Activated CD4-positive, CD25-positive, alpha-beta regulatory T cell treated with anti-CD3 and anti-CD28 coated beads, Interleukin-2, amount 50 U/mL, for 24 hours (primary cell): ENCODE measurements around the gene CTDNEP1.
A peak's percentile ranks its signal among the peaks of the same experiment; 100 is the strongest.
"Not testable (repeated sequence)": the region's sequence is repeated elsewhere in the genome, so short reads cannot be mapped to it uniquely, and the experiment has no call there.

Experiments
- ATAC-seq, 2 donors: fragments of 150-1000 bp; cut with Tn5 transposase; one replicate each; pipeline ENCODE4 v1.10.0; 2021; ENCODE audit warnings: mild to moderate bottlenecking in 1 of 2, moderate library complexity in 1 of 2

CTDNEP1 gene

DNA sequence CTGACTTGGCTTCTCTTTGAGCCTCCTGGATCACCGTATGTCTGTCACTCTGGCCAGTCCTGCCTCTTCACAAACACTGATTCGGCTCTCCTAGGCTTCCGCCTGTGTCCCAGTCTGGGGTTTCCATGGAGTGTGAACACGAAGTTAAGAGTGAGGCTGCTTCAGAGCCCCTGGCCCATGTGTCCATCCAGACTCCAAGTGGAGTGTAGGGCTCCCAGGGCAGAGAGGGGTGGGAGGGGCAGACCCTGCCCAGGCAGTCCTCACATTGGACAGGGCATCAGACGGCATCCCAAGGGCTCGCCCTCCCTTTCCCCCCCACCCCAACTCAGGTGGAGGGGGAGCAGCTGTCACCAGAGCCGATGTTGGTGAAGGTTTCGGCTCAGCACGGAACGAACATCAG, 7.7 kb downstream of the CTDNEP1 start:
- ATAC-seq = not testable (repeated sequence)

DNA sequence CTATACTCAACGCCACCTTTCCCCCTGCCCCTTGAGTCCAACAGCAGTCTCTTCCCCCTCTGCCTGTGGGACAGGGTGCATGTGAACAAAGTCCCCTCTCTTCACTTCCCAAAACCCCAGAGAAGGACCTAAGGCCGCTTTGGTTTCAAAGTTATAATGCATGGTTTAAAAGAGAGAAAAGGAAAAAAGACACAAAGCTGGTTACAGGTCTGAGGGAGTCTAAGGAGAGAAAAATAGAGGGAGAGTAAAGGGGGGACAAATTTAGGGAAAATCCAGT, 8.1 kb downstream of the CTDNEP1 start:
- ATAC-seq = no peak

DNA sequence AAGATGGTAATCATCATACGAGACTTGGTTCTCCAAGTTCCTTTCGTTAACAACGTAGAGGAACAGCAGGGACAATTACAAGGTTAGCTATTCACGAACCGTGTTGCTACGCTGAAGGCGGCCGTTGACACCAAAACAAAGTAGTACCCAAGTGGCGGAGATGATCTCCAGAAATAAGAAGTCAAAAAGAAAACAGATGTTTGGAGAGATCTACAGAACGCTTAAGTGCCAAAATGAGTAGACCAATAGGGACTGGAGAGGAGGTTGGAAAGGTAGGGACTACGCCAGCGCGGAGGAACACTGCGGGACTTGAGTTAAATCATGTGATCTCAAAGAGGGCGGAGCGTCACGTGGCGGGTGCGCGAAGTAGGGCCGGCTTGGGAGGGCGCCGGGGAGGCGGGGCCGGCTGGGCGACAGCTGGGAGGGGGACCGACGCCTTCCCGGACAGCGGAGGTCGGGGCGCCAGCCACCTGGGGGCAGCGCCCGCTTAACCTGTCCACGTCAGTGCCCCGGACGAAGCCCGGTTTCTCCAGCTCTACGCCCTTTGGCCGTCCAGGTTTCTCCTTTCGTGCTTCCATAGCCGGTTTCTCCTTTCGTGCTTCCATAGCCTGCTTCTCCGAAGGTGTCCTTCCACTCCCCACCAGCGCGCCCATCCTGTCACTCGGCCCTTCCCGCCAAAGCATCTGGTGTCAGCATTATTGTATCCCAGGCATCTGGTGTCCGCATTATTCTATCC, 8.6 kb downstream of the CTDNEP1 start:
- ATAC-seq = peak; percentile 18 to 33

DNA sequence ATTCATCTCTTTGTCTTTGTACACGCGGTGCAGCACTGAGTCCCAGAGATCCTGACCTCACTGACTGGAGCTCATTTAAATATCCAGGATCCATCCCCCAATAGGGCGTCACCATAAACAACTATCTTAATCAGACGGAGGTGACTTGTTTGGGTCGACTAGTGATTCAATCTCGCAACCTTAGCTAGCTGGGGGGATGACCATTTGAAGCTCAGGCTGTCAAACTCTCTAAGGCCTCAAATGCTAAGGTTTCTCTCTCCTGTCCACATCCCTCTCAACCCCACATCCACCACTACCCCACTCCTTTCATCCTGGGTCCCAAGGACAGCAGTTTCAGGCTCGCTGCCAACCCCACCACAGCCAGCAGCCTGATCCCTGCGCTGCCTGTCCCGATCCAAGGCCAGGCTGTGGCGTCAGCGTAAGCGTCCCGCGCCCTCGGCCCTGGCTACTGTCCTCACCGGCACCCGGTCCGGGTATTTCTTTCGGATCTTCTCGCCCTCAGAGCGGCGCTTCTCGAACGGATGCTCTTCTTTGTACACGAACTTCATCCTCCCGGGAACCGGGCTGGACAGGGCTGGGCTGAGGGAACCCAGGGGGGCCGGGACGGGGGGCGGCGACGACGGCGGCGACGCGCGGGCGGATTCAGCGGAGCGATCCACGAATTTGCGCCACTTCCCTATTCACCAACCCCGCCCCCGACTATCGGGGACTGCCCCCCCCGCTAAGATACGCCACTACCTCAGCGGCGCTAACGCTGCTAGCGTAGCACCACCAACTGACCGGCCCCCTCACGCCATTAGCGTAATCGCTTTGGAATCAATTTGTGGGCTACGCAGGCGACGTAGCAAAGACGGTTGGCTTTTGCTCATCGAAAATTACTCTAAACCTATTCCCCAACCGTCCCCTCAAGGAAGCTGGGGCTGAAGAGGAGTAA, 9.5 kb downstream of the CTDNEP1 start, which contains the start of gene GABARAP:
TSS of gene GABARAP (minus strand) at position 667 of the 934 bp plus-strand sequence. CDS start at position 548, 119 bp downstream.
- ATAC-seq = peak; percentile 18 to 21

DNA sequence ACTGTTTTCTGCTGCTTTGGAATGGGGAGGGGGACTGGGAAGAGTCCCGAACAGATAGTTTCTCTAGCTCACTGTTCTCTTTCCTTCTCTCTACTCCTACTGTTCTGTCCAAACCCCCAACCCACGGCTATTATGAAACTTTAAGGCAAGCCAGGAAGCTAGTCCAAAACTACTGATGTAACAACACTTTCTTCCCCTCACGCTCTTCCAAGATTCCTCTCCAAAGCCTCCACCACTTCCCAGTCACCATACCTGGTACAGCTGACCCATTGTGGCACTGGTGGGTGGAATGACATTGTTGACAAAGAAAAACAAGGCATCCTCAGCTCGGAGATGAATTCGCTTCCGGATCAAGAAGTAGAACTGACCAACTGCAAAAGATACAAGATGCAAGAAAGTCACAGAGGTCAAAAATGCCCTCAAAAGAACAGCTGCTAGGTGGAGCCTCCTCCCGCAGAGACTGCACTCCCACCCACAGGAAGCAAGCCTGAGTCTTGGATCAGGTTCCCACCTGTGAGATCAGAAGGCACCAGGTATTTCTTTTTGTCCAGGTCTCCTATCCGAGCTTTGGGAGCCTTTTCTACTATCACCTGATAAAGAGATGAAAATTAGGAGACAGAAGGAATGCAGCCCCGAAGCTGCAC, 10.3 kb downstream of the CTDNEP1 start:
- no peak for ATAC-seq

DNA sequence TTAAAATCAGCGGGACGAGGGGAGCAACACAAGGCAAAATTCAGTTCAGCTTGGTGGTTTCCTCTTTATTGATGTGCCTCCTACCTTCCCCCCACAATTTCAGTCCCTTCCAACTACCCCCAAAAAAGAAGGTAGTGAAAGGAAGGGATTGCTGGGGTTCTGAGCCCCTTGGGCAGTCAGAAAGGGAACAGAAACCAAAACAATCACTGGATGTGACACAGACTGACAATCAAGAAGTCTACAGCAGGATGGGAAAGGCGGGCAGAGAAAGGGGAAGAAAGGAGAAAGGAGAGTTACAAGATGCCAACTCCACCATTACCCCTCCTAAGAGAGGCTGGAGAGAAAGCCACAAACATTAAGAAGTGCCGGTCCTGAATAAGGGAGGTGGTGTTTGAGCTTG, 11.2 kb downstream of the CTDNEP1 start:
- no peak for ATAC-seq

DNA sequence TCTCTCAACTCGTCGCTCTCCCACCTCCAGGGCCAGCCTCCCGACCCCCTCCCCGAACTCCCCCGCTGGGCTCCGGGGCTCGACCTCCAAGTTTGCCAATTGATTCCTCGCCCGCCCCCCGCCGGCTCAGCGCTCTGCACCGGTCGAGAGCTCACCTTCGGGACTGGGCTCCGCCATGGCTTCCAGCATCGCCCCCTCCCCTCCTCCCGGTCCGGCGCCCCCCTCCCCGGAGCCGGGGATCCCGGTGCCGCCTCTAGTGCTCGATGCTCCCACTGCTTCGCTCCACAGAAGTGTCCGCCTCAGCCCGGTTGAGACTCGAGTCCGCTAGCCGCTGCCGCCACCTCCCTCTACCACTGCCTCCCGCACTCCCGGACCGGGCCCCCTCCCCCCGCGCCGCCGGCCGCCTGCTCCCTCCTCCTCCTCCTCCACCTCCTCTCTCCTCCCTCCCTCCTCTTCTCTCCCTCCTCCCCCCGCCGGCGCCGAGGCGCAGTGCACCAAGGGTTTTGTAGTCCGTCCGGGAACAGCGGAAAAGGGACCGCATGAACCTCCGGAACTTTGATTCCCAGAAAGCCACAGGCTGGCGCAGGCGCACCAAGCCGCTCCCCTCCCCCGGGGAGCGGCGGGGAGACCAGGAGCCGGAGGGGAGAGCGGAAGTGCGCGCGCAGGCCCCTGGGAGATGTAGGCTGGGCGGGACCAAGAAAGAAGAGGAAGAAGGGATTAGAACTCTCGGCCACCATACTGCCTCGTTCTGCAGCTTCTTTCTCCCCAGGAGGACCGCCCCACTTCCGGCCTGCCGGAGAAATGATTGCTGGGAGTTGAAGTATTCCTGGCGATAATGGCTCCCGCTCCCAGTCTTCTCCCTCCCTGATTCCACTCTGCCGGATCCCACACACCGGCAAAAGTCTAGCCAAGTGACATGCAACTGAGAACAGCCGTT, 12.2 kb downstream of the CTDNEP1 start, which contains the start of gene PHF23:
TSS of gene PHF23 (minus strand) at position 367 of the 937 bp plus-strand sequence. CDS start at position 189, 178 bp downstream.
- ATAC-seq = peak; percentile 68 to 72

DNA sequence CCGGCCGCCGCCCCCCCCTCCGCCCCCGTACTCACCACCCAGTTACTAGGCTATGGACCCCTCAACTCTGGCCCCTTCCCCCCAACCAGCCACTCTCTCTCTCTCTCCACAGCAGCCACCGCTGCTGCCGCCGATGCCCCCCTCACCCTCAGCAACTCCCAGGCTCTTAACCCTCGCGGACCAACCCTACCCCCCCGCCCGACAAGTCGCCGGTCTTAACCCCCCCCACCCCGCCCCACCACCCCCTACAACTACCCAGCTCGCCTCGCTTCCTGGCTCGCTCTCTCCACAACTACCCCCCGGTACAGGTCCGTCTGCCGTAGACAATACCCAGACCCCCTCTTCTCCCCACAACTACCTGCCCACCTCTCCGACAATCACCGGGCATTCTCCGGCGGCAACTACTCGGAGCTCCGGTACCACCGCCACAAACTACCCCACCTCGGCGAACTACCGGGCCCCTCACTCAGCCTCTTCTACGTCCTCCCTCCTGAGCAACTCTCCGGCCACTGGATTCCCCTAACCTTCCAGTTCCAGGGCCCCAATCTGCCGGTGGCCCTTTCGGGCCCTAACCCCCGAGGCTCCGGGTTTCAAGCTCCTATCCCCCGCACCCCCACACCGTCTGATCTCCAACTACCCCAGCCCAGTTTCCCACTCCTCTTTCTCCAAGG, 13.0 kb downstream of the CTDNEP1 start:
- no peak for ATAC-seq

DNA sequence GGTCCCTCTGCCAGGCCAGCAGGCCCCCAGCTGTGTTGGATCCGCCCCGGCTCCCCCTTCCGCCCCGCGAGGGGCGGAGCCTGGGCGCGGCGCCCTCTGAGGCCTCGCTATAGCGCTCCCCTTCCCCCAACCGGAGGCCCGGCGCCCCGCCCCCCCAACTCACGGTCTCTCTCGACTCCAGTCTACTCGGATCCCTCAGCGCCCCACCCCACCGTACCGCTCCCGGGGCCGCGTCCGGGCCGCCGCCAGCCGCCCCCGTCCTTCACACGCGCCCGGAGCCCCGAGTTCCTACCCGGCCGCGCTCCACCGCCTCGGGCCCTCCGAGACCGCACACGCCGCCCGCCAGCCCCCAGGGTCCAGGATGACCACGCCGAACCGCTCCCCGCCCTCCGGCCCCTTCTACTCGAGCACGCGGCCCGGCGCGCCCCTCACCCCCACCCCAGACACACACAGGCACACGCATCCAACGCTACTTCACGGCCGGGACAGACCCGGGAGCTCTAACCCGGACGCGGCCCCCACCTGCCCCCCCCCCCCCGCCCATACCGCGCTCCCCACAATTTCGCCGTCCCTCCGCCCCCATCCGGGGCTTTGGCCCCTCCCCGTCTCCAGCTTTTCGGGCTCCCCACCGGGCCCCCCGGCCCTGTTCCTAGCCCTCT, 13.6 kb downstream of the CTDNEP1 start:
- peak; percentile 25 to 41 for ATAC-seq

DNA sequence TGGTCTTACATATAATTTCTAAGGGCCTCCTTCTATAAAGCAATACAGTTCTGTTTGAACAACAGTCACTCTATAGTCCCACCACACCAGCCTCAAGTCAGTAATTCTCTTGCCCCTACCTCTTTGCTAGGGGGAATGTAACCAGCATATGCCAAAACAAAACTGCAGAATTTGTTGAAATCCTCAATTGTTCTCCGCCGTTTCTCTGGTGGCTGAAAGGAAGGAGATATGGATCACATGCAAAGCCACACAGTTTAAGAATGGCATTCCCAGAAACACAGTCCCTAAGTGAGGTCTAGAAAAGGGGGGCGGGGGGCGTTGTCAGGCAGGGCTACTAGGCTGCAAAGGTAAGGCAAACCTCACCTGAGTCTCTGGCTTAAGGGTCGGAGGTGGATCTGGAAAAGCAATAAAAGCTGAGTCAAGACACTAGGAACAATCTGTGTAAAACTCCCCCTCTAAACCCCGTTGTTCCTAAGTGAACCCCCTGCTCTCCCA, 14.2 kb downstream of the CTDNEP1 start:
- ATAC-seq = no peak

DNA sequence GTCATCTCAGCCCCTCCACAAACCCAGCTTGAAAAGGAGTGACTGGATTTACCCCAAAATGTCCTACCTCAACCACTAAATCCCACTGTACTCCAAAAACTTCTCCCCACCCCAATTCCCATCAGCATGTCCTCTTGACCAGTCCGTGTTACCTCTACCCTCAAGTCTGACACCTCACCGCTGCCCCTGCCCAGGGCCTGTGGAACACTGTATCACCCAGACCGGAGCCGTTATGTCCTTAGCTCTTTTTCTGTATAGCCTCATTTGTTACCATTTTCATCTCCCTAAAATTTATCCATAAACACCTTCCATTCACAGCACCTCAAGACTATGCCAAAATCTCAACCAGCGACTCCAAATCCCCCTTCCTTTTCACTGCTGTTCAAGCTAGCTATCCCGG, 14.7 kb downstream of the CTDNEP1 start:
- no peak for ATAC-seq

DNA sequence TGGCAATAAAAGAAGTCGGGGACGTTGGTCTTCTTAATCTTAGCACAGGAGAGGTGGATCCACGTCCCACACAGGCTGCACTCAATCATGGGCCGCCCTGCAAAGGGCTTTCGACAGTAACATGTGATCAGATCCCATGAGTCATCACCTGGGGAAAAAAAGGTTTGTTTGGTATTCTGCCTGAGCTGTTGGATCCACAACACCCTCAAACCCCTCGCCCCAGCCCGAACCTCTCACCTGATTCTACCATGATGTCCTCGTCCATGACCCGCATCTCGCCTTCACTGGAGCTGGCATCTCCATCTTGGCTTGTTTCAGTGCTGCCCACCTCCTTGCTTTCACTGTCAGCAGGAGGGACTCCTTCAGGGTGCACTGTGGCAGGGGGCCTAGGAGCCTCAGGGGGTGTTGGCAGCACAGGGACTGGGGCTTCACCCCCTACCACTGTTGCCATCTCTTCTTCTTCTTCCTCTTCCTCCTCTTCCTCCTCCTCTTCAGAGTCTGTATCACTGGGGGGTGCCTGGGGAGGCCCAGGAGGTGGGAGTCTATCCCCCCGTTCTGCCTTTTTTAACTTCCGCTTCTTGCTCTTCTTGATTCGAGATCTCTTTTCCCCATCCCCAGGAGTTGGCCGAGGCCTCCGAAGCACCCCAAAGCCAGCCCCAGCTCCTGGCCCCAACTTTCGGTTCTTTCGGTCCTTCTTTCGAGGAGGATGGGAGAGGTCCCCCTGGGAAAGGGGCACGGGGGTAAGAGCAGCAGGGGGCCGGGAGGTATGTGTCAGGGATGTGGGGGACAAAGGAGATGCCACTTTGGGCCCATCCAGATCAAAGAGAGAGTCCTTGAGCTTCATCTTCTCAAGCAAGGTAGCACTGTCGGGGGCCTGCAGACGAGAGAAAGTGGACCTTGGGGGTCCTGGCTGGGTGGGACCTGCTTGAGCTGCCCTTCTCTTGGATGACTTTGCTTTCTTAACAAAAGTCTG, 15.6 kb downstream of the CTDNEP1 start:
- ATAC-seq = no peak

DNA sequence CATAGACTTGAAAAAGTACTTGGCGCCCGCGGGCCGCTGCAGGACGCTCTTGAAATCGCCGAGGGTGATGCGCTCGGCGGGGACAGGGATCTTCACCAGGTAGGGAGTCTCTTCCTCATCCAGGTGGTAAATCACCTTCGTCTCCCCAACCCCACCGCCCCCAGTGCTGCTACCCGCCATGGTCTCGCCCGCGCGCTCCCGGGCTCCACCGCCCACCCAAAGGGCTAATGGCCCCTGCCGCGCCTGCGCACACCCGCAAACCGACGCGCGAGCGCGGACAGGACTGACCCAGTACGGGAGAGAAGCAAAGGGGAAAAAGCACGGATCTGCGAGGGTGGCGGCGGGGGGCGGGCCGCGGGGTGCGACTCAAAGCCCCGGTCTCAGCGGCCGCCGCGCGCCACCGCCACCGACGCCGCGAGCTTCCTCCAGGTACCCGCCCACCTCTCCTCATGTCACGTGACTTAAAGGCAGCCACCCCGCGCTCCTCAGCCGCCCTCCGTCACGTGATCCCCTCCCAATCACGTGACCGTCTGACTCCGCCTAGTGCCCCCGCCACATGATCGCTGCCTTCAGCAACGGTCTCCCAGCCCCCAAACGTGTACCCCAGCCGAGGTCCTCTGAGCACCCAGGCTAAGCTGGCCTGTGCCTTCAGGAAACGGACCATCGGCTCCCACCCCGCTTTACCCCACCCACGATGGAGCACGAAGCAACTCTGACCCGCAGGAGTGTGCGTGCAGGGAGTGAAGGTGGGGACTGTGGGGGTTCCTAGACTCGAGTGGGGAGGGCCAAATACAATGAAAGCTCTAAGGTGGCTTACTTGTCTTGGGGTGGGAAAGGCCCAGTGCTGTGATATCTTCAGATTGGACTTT, 17.2 kb downstream of the CTDNEP1 start, which contains the start of gene DVL2:
TSS of gene DVL2 (minus strand) at position 435 of the 869 bp plus-strand sequence. CDS start at position 180, 255 bp downstream.
- peak; percentile 52 to 55 for ATAC-seq

DNA sequence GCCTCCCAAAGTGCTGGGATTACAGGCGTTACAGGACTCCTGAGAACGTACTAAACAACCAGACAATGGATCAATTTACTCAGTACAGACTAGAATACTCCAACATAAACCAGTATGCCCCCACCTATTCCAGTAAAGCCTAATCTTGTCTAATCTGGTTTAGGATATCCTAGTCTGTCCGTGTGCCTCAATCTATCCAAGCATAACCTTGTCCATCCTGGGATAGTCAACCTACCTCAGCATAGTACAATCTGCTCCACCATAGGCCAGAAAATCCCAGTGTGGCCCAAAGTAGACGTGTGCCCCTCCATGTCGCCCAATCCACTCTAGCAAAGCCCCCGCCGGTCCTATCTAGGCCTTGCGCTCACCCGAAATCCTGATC, 17.8 kb downstream of the CTDNEP1 start:
- ATAC-seq = peak in 1 of 2 donors; percentile 1

DNA sequence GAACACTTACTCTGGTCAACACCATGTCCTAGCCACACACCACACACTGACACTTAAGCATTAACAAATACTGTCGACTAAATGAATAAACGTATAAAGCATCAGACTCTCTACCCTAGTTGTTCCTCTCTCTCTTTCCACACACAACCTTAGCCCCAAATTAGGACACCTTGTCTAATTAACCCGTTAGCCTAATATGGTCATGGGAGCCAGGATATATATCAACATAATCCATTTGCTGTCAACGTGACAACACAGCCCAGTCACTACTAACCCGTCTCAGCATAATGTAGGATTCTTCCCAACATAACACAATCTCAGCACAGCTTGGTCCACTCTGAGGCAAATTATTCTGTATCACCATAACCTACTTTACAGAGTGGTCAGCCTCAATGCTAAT, 19.4 kb downstream of the CTDNEP1 start:
- ATAC-seq = no peak

DNA sequence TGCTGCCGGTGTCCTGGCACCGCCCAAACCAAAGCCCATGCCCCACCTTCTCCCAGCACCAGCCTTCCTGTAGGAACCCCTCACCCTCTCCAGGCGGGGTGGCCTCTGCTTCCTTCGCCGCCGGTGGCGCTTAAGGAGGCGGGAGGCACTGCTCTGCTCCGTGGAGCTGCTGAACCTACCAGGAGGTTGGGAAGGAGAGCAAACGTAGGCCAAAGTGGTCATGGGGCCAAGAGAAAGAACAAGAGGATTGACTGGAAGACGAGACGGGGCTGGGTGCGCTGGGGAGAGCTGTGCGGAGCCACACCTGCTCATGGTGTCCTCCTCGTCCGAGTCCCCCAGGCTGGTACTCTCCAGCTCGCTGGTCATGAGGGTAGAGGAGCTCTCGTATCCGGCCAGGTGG, 22.0 kb downstream of the CTDNEP1 start:
- ATAC-seq = no peak

DNA sequence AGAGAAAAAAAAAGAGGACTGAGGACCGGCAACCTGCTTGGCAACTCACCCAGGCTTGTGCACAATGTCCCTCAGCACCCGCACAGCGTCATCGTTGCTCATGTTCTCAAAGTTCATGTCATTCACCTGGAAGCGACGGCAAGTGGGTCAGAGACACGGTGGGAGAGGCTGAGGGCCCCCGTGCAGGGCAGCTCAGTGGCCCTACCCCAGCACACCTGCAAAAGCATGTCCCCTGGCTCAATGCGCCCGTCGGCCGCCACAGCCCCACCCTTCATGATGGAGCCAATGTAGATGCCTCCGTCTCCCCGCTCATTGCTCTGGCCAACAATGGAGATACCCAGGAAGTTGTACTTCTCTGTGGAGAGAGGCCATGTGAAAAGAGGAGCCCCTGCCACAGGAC, 22.6 kb downstream of the CTDNEP1 start:
- ATAC-seq = no peak
